Right renal cortex interstitium (tissue), 3 donors: ENCODE measurements around the gene CLIC1. TPM values are rescaled to one million over a fixed set of nuclear protein-coding genes. Genes with fewer than 3 reads are reported as not detected.

Experiments used
- DNase-seq, 3 donors: peaks; one replicate each; pipeline ENCODE4 v3.0.0-alpha.2; 2013; ENCODE audit warnings: low read depth in 3 of 3, low spot score in 2 of 3
- polyA plus RNA-seq, 3 donors: library from polyadenylated mRNA; unstranded; fragments of 120-200 nt; gene quantifications; one replicate each; pipeline ENCODE4 v1.2.1, GENCODE V29; 2013; ENCODE audit not compliant: insufficient read length in 3 of 3

The CLIC1 gene
- polyA plus RNA-seq, 3 donors, result 313 to 334 (median 325) TPM

GRCh38 chr6:31769684-31770371, 33.5 kb upstream of the CLIC1 start:
- no peak for DNase-seq

DNA sequence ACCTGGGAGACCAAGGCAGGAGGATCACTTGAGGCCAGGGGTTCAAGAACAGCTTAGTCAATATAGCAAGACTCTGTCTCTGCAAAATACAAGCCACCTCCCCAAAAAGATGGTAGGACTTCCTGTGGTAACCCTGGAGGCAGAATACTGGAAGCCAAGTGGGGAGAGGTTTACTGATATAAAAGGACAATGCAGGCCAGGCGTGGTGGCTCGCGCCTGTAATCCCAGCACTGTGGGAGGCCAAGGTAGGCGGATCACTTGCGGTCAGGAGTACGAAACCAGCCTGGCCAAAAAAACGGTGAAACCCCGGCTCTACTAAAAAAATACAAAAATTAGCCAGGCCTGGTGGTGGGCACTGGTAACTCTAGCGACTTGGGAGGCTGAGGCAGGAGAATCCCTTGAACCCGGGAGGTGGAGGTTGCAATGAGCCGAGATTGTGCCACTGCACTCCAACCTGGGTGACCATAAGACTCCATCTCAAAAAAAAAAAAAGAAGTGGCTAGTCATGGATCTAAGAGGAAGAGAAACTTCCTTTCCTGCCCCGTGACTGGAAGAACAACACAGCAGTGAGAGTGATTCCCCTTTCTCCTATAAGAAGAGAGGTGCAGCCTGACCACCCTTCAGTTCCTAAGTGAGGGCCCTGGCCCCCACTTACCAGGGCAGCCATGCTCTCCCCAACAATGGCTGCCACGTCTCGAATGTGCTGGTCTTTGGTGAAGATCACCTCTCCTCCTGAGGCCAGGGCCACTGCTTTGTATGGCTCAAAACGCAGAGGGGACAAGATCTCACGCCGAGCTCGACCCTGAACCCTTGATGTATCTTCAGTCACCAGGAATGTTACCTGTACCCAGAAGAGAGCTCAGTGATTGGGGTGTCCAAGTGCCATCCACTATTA, 32.3 kb upstream of the CLIC1 start:
- no peak for DNase-seq

GRCh38 chr6:31767096-31767645, 30.8 kb upstream of the CLIC1 start:
- DNase-seq, result no peak

DNA sequence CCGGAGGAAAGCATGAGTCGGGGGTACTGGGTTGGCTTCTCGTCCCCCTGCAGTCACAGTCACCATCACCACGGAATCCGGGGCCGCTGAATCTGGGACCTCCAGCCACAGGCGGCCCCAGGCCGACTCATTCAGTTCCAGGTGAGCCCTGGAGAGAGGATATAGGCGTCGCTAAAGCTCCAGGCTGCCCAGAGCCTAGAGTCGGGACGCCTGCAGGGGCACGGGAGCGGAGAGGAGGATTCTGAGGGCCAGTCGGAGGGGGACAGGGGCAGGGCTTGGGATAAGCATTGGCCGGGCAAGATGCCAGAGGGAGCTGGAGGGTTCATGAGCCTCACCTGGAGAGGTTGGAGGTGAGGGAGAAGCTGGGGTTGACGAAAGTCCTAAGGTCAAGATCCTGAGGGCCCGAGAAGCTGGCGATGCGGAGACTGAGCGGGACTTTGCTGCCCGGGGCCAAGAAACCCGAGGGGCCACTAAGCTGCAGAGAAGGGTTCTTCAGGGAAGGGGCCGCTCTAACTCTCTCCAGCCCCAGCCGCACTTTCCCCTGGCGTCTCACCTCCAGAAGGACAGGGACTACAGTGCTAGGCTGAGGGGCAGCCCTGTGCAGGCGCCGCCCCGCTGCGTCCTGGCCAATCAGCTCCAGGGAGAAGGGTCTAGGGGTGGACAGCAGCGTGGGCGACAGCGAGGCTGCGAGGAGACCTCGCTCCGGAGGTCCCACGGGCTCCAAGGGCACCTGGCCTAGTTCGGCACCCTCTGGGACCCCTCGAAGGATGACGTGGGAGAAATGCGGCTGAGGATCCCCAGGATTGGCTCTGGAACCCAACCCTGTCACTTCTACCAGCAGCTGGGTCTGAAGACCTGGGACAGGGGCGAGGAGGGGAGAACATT, 29.8 kb upstream of the CLIC1 start:
- no peak for DNase-seq

DNA sequence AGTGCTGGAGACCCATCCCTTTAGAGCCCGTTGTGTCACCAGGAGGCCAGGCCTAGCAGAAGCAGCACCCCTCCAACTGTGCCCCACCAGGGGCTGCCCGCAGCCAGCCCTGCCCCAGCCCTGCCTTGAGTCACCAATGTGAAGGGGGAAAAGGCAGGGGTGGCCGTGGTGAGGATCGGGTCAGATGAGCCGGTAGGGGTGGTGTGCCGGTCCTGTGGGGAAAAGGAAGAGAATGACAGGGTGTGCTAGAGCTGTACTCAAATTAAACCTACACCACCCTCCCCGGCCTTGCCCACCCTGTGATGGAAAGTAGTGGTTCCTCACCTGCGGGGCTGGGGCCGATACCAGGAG, 29.2 kb upstream of the CLIC1 start:
- DNase-seq, result no peak

GRCh38 chr6:31764198-31764597, 27.9 kb upstream of the CLIC1 start:
- no peak for DNase-seq

DNA sequence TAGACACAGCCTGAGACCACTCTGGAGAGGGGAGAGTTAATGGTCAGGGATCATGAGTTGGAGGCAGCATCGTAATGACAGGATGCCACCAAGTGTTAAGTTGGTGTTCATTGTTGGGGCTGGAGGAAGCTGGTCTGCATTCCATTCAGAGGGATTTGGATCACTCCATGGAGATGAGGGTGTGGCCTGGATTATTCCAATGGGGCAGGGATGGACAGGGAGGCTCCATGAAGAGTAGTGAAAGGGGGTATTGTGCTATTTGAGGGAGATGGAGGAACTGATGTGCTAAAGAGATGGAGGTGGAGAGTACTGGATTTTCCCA, 27.2 kb upstream of the CLIC1 start:
- DNase-seq, result no peak

DNA sequence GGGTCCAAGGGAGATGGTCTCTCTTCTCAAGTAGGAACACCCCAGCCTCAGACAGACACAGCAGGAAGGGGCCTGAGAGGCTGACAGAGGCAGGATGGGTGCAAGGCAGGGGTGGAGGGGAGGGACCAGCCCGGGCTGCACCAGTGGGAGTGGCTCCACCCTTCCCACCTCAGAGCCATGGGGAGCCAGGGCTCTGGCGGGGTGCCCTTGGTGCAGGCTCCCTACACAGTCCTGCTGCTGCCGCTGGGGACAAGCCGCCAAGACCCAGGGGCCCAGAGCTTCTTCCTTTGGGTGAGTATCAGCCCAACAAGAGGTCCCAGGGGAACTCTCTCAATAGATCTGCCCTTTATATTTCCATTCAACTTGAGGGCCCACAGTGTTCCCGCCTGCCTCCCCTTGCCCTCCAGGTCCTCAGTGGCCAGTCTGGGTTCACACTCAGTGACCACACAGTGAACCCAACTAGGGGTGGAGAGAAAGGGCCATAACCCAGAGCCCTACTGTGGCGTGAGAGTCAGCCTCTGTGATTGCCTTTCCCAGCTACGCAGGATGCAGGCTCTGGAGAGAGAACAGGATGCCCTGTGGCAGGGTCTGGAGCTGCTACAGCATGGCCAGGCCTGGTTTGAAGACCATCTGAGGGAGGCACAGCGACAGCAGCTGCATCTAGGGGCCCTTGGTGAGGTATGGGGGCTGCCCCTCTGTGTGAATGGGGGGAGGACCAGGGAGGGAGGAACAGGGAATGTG, 26.7 kb upstream of the CLIC1 start:
- DNase-seq, result no peak

- DNase-seq, result no peak
Observed at GRCh38 chr6:31762356-31762755, 26.0 kb upstream of the CLIC1 start, which contains the start of gene SAPCD1. Gene SAPCD1, plus strand, starts transcription at chr6:31762656. Its CDS starts 399 bp downstream, at chr6:31763055.

DNA sequence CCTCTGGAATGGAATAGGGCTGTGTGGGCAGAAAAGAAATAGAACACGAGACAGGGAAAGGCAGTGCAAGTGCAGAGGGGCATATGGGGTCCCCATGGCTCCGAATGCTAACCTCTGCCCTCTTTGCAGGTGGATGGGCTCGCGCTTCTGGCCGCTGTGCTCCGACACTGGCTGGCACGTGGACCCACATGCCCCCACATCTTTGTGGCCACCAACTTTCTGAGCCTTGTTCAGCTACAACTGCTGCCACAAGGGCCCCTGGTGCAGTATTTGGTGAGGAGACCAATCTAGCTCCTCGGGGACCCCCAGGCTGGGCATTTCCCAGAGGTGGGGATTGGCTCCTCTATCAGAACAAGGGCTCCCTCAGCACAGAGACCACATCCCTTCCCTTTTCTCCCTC, 25.0 kb upstream of the CLIC1 start:
- no peak for DNase-seq

- no peak for DNase-seq
Observed at GRCh38 chr6:31760790-31761189, 24.5 kb upstream of the CLIC1 start.

DNA sequence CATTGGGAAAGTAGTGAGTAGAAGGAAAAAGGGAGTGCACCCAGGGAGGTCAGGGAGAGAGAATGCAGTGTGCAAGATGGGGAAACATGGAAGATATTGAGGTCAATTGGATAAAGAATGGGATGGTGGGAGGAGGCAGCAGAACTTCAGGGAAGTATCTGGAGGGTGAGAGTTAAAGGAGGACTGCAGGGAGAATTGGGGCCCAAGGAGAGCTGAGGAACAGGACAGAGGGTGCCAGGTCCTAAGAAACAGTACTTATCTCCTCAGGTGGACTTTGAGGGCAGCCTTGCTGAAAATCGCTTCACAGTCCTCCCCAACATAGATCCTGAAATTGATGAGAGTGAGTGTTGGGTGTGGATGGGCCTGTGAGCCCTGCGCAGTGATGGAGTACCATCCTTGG, 22.0 kb upstream of the CLIC1 start:
- no peak for DNase-seq

GRCh38 chr6:31752739-31753319, 16.5 kb upstream of the CLIC1 start:
- DNase-seq, result no peak

DNA sequence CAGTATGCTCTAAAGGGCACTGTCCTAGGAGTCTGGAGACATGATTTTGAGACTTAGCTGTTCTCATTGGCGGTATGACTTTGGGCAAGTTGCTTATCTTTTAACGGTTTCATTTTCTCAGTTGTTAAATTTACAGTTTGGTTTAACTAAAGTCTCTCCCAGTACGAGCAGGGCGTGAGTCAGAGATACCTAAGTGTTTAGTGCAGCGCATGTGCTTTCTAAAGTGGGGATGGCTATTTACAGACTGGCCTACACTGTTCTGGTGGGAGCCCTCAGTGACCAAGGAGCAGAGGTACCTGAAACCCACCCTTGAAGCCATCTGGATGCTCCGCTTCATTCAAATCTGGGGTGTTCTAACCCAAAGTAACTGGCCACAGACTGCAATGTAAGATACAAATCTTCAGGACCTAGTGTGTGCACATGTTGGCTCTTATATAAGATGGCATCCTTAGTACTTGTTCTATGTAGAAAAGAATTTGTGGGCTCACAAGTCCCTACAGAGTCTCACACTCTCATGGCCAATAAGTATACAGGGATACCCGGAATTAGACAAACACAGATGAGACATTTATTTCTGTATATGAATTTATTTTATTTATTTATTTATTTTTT, 14.2 kb upstream of the CLIC1 start:
- no peak for DNase-seq

GRCh38 chr6:31749301-31750036, 13.1 kb upstream of the CLIC1 start:
- no peak for DNase-seq

GRCh38 chr6:31744422-31744821, 8.1 kb upstream of the CLIC1 start:
- DNase-seq, result no peak

DNA sequence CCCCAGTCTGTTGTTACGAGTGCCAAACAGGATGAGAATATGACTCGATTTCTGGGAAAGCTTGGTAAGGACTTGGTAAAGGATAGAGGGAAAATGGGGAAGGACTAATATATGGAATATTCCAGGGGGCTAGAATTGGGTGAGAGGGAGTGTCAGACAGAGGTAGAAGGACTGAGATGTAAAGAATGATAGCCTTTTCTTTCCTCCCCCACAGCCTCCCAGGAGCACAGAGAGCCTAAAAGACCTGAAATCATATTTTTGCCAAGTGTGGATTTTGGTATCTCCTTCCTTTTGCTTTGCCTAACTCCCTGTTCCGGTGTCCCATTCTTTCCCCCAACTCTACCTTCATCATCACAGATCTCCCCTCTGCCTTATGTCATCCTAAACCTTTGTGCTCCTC, 6.6 kb upstream of the CLIC1 start:
- no peak for DNase-seq

- no peak for DNase-seq
Observed at GRCh38 chr6:31741815-31742214, 5.5 kb upstream of the CLIC1 start.
